GM21423 (cell line): ENCODE measurements around the gene PTCSC3.

Source experiments
- ATAC-seq: cut with Tn5 transposase; IDR thresholded peaks from one replicate; pipeline ENCODE4 v1.9.1; 2021; ENCODE audit warnings: mild to moderate bottlenecking, moderate library complexity; ENCODE audit not compliant: unreplicated experiment

Gene PTCSC3

GRCh38 chr14:36176524-36176923 is at the start of gene PTCSC3:
TSS of gene PTCSC3 (minus strand) at chr14:36176722.
- no peak for ATAC-seq

- ATAC-seq: no peak
These were observed 49.6 kb upstream of the PTCSC3 start for GRCh38 chr14:36226164-36226563.

GRCh38 chr14:36224176-36224575 is 47.7 kb upstream of the PTCSC3 start:
- no peak for ATAC-seq

GRCh38 chr14:36223558-36223957 is 47.0 kb upstream of the PTCSC3 start:
- no peak for ATAC-seq

GRCh38 chr14:36222952-36223468 is 46.5 kb upstream of the PTCSC3 start:
- ATAC-seq: no peak

GRCh38 chr14:36222337-36222736 is 45.8 kb upstream of the PTCSC3 start:
- ATAC-seq: no peak

GRCh38 chr14:36221112-36221511 is 44.6 kb upstream of the PTCSC3 start:
- no peak for ATAC-seq

- no peak for ATAC-seq
These were observed 41.2 kb upstream of the PTCSC3 start for GRCh38 chr14:36217732-36218131.

- no peak for ATAC-seq
These were observed 40.5 kb upstream of the PTCSC3 start for GRCh38 chr14:36217027-36217426.

- no peak for ATAC-seq
These were observed 38.7 kb upstream of the PTCSC3 start for GRCh38 chr14:36215217-36215598.

GRCh38 chr14:36214476-36215216 is 38.1 kb upstream of the PTCSC3 start:
- no peak for ATAC-seq

GRCh38 chr14:36212987-36213386 is 36.5 kb upstream of the PTCSC3 start:
- no peak for ATAC-seq

- no peak for ATAC-seq
These were observed 36.1 kb upstream of the PTCSC3 start for GRCh38 chr14:36212577-36212976.

- ATAC-seq: no peak
These were observed 32.3 kb upstream of the PTCSC3 start for GRCh38 chr14:36208690-36209278.

GRCh38 chr14:36207500-36207899 is 31.0 kb upstream of the PTCSC3 start:
- no peak for ATAC-seq

GRCh38 chr14:36204461-36205073 is 28.0 kb upstream of the PTCSC3 start:
- no peak for ATAC-seq

GRCh38 chr14:36198378-36198777 is 21.9 kb upstream of the PTCSC3 start:
- ATAC-seq: no peak

GRCh38 chr14:36194663-36195062 is 18.1 kb upstream of the PTCSC3 start:
- no peak for ATAC-seq

GRCh38 chr14:36192530-36192929 is 16.0 kb upstream of the PTCSC3 start:
- ATAC-seq: no peak

GRCh38 chr14:36183402-36183801 is 6.9 kb upstream of the PTCSC3 start:
- no peak for ATAC-seq

- ATAC-seq: no peak
These were observed 4.9 kb upstream of the PTCSC3 start for GRCh38 chr14:36181417-36181816.

- no peak for ATAC-seq
These were observed 967 bp upstream of the PTCSC3 start for GRCh38 chr14:36177489-36177888.
